Measurements from ENCODE around the gene ATP6V0C.

GRCh38 chr16:2476345-2476720, 37.4 kb upstream of the ATP6V0C start:
- TF ChIP-seq, protein P1, sequence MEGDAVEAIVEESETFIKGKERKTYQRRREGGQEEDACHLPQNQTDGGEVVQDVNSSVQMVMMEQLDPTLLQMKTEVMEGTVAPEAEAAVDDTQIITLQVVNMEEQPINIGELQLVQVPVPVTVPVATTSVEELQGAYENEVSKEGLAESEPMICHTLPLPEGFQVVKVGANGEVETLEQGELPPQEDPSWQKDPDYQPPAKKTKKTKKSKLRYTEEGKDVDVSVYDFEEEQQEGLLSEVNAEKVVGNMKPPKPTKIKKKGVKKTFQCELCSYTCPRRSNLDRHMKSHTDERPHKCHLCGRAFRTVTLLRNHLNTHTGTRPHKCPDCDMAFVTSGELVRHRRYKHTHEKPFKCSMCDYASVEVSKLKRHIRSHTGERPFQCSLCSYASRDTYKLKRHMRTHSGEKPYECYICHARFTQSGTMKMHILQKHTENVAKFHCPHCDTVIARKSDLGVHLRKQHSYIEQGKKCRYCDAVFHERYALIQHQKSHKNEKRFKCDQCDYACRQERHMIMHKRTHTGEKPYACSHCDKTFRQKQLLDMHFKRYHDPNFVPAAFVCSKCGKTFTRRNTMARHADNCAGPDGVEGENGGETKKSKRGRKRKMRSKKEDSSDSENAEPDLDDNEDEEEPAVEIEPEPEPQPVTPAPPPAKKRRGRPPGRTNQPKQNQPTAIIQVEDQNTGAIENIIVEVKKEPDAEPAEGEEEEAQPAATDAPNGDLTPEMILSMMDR (IDR thresholded peaks at IDR 0.05) = no peak
- TF ChIP-seq POLR2A (IDR thresholded peaks at IDR 0.05) = no peak

Measured in testis (tissue), 2 donors.